T-helper 1 cell treated with Interleukin-12 subunit alpha and Interleukin-12 subunit beta and Interleukin-4 antibody, amounts not matched to agents 30 ng/mL and 1 ng/mL, for 36 hours (primary cell): Measurements from ENCODE around the gene ZNF568. TPM values are rescaled to one million over a fixed set of nuclear protein-coding genes. Genes with fewer than 3 reads are reported as not detected.

Source experiments
- intact Hi-C: fragments of 100-400 bp; cut with micrococcal nuclease; formaldehyde crosslinking; loops from one replicate; pipeline ENCODE4 v1.15.1; 2024
- total RNA-seq: library from RNA; stranded (reverse); gene quantifications from 2 replicates; pipeline ENCODE4 v1.2.3, GENCODE V29; 2022

The ZNF568 gene
- total RNA-seq, 1 donor from 2014 or later: 6.7 TPM

- intact Hi-C loops: no loop called here
Observed at GRCh38 chr19:36997152-36997842, 81.2 kb downstream of the ZNF568 start.

GRCh38 chr19:36997843-36998235 lies 81.7 kb downstream of the ZNF568 start:
- intact Hi-C loops: no loop called here

GRCh38 chr19:36999313-36999712 lies 83.2 kb downstream of the ZNF568 start:
- intact Hi-C loops: no loop called here

- intact Hi-C loops: no loop called here
Observed at GRCh38 chr19:37007587-37008220, 91.6 kb downstream of the ZNF568 start.

GRCh38 chr19:37009871-37010270 lies 93.7 kb downstream of the ZNF568 start:
- intact Hi-C loops: loop anchor here (5.0 kb wide), 1 partner anchor 852 kb away; no protein-coding TSS in a partner anchor

- intact Hi-C loops: loop anchor here (5.0 kb wide), 1 partner anchor 850 kb away; no protein-coding TSS in a partner anchor
Observed at GRCh38 chr19:37012093-37012745, 96.1 kb downstream of the ZNF568 start.

- intact Hi-C loops: loop anchor here (5.0 kb wide), 1 partner anchor 848 kb away; no protein-coding TSS in a partner anchor
Observed at GRCh38 chr19:37014456-37014855, 98.3 kb downstream of the ZNF568 start.

GRCh38 chr19:37045140-37045539 lies 129.0 kb downstream of the ZNF568 start:
- intact Hi-C loops: no loop called here

Other genes starting within 250 kb of the ZNF568 start
- gene ZNF461, start 249.5 kb upstream of the ZNF568 start, total RNA-seq: 5.3 and 8.5 TPM in 2 replicates
- gene ZNF567, start 228.7 kb upstream of the ZNF568 start, total RNA-seq: 7.6 and 12.5 TPM in 2 replicates
- 3.3 and 3.5 TPM in 2 replicates for gene ZNF850, start 143.5 kb upstream of the ZNF568 start, total RNA-seq
- gene ZNF790, start 77.9 kb upstream of the ZNF568 start, total RNA-seq: 5.7 and 6.6 TPM in 2 replicates
- 4.8 and 5.7 TPM in 2 replicates for gene ZNF345, start 65.5 kb upstream of the ZNF568 start, total RNA-seq
- gene ZNF829, start within 50 bp of the ZNF568 start, total RNA-seq: 4.3 and 4.8 TPM in 2 replicates
- 14.0 and 14.9 TPM in 2 replicates for gene ZNF420, start 162.1 kb downstream of the ZNF568 start, total RNA-seq